K562 (cell line): ENCODE results near the gene SLC17A9. TPM values are rescaled to one million over a fixed set of nuclear protein-coding genes. Genes with fewer than 3 reads are reported as not detected.

ENCODE experiments used
- ATAC-seq: fragments of 200-7000 bp; cut with Tn5 transposase; 3 replicates; pipeline ENCODE4 v1.9.1; 2020; ENCODE audit warnings: moderate library complexity
- BruUV-seq: library from RNA; stranded (reverse); fragments of 400-500 nt; replicated peaks from 2 replicates; lab custom pipeline; 2021; lab: Mats Ljungman, UMichigan
- CTCF ChIA-PET: fragments of 300-600 bp; formaldehyde crosslinking; extraction: SDS; loops from one replicate; lab custom pipeline; 2021; ENCODE audit warnings: low intra/inter-chr PET ratio; lab: Yijun Ruan, JAX
- POLR2A ChIA-PET: fragments of 300-600, 350-650 bp; sonication (Branson Sonifier 250); formaldehyde crosslinking; extraction: SDS; loops from one replicate; lab custom pipeline; 2021; ENCODE audit warnings: antibody characterized with exemption, inconsistent platforms; lab: Yijun Ruan, JAX
- DNase-seq, 4 experiments: peaks; one replicate each; pipeline versions ENCODE4 v3.0.0 to v3.0.0-alpha.2; 2011 to 2018; ENCODE audit warnings: low spot score in 3 of 4, mixed read lengths in 3 of 4; ENCODE audit errors: extremely low read depth in 1 of 4
- FAIRE-seq: peaks from 2 replicates; lab custom pipeline; 2011; peaks lifted over from hg19 to GRCh38; lab: Jason Lieb, UNC
- H2AFZ ChIP-seq: 2 replicates; pipeline ENCODE4 v1.6.0; 2011; ENCODE audit warnings: low read depth, low read length, control low read depth, inconsistent platforms
- H3K27ac ChIP-seq: fragments of 200-600 bp; 3 replicates; pipeline ENCODE4 v1.8.0; 2011; ENCODE audit warnings: low read depth, mild to moderate bottlenecking, control low read depth, inconsistent platforms, low read length, moderate library complexity, mixed read lengths; ENCODE audit errors: extremely low read depth
- H3K27me3 ChIP-seq, 2 experiments: fragments of 300-600 bp in 1 of 2; 2 replicates in 1 of 2; 3 replicates in 1 of 2; pipeline versions ENCODE4 v1.6.0 to v1.8.0; 2011; ENCODE audit warnings: inconsistent platforms in 2 of 2, low read length in 2 of 2, mild to moderate bottlenecking in 1 of 2, mixed read lengths in 1 of 2, moderate library complexity in 1 of 2; ENCODE audit not compliant: control insufficient read depth in 2 of 2, insufficient read depth in 2 of 2
- H3K36me3 ChIP-seq: fragments of 300-600 bp; 3 replicates; pipeline ENCODE4 v1.8.0; 2011; ENCODE audit warnings: mild to moderate bottlenecking, low read length, inconsistent platforms; ENCODE audit not compliant: control insufficient read depth, insufficient read depth
- H3K4me1 ChIP-seq, 2 experiments: fragments of 200-600 bp in 1 of 2; replicated peaks in 1 of 2; 2 replicates in 1 of 2; 3 replicates in 1 of 2; pipeline versions ENCODE4 v1.5.1 to v1.8.0; 2011; ENCODE audit warnings: inconsistent platforms in 2 of 2, low read length in 2 of 2, mild to moderate bottlenecking in 1 of 2, mixed read lengths in 1 of 2, moderate library complexity in 1 of 2; ENCODE audit not compliant: control insufficient read depth in 2 of 2, insufficient read depth in 2 of 2
- H3K4me2 ChIP-seq: 2 replicates; pipeline ENCODE4 v1.6.1; 2011; ENCODE audit warnings: low read length, control low read depth, inconsistent platforms, mixed read lengths; ENCODE audit not compliant: insufficient read depth
- H3K4me3 ChIP-seq: fragments of 200-600 bp; sonication (generic), shearing (Covaris generic); 2 replicates; pipeline ENCODE4 v1.5.1; 2016; ENCODE audit warnings: control low read depth, inconsistent platforms
- H3K79me2 ChIP-seq: fragments of 200-600 bp; 3 replicates; pipeline ENCODE4 v1.8.0; 2011; ENCODE audit warnings: low read length, inconsistent platforms; ENCODE audit not compliant: control insufficient read depth, insufficient read depth
- H3K9ac ChIP-seq, 2 experiments: 2 replicates each; pipeline versions ENCODE4 v1.6.0 to v1.6.1; 2011; ENCODE audit warnings: low read depth in 2 of 2, low read length in 2 of 2, control low read depth in 1 of 2, inconsistent platforms in 1 of 2, mild to moderate bottlenecking in 1 of 2, mixed read lengths in 1 of 2; ENCODE audit not compliant: insufficient read depth in 1 of 2
- H3K9me1 ChIP-seq: one replicate; pipeline ENCODE4 v1.6.0; 2011; ENCODE audit warnings: inconsistent platforms, mild to moderate bottlenecking, low read length, moderate library complexity; ENCODE audit not compliant: control insufficient read depth, insufficient read depth
- H3K9me3 ChIP-seq: replicated peaks from 2 replicates; pipeline ENCODE4 v1.5.1; 2011; ENCODE audit warnings: low read depth, low read length, inconsistent platforms; ENCODE audit not compliant: control insufficient read depth, insufficient read depth
- H4K20me1 ChIP-seq: replicated peaks from 2 replicates; pipeline ENCODE4 v1.6.1; 2011; ENCODE audit warnings: low read length, inconsistent platforms, mixed read lengths; ENCODE audit not compliant: control insufficient read depth, insufficient read depth
- ESRRB ChIP-seq: fragments of 250-450 bp; sonication (Bioruptor Pico); IDR thresholded peaks from 2 replicates; pipeline ENCODE4 v1.5.0; 2020; ENCODE audit warnings: mild to moderate bottlenecking, moderate library complexity, borderline replicate concordance
- ETV1 ChIP-seq: fragments of 450-650 bp; conservative IDR thresholded peaks from 2 replicates; pipeline ENCODE4 v1.6.1; 2016; ENCODE audit warnings: missing genetic modification characterization, control low read depth, low read depth, missing compliant biosample characterization
- GATA2 ChIP-seq: sonication (generic); formaldehyde crosslinking; IDR thresholded peaks from 2 replicates; pipeline ENCODE4 v1.4.0; 2020; ENCODE audit warnings: mild to moderate bottlenecking, missing genetic modification reagents
- HIVEP1 ChIP-seq: fragments of 250-450 bp; sonication (Bioruptor Pico); IDR thresholded peaks from 2 replicates; pipeline ENCODE4 v1.4.0; 2020; ENCODE audit warnings: mild to moderate bottlenecking
- JUND ChIP-seq, 2 experiments: IDR thresholded peaks; 2 replicates in 1 of 2; 3 replicates in 1 of 2; pipeline ENCODE4 v1.6.1; 2011; ENCODE audit warnings: borderline replicate concordance in 2 of 2, low read depth in 2 of 2, low read length in 2 of 2, improper control_type of control experiment in 1 of 2, missing biosample characterization in 1 of 2, missing genetic modification characterization in 1 of 2, missing genetic modification reagents in 1 of 2
- MXI1 ChIP-seq: IDR thresholded peaks from 2 replicates; pipeline ENCODE4 v1.6.1; 2011; ENCODE audit warnings: low read depth, mild to moderate bottlenecking, improper control_type of control experiment, low read length
- PTTG1 ChIP-seq: fragments of 450-650 bp; IDR thresholded peaks from 2 replicates; pipeline ENCODE4 v1.6.1; 2016; ENCODE audit warnings: low read depth, mild to moderate bottlenecking, missing genetic modification characterization, missing compliant biosample characterization
- RAD21 ChIP-seq, 2 experiments: fragments of 250-450 bp in 1 of 2; fragments of 450-650 bp in 1 of 2; sonication (Bioruptor Pico) in 1 of 2; formaldehyde crosslinking in 1 of 2; IDR thresholded peaks in 1 of 2; conservative IDR thresholded peaks in 1 of 2; 2 replicates each; pipeline versions ENCODE4 v1.4.0 to v1.8.0; 2020 to 2022; ENCODE audit warnings: mild to moderate bottlenecking in 2 of 2, moderate library complexity in 1 of 2
- SRSF7 ChIP-seq: fragments of 200-400 bp; formaldehyde crosslinking; optimal IDR thresholded peaks from 2 replicates; pipeline ENCODE3; 2017; ENCODE audit warnings: mild to moderate bottlenecking, low read depth, low read length
- TCF7L2 ChIP-seq: fragments of 150-350 bp; IDR thresholded peaks from 2 replicates; pipeline ENCODE4 v1.6.1; 2016; ENCODE audit warnings: low read depth, mild to moderate bottlenecking, low read length, moderate library complexity
- THRAP3 ChIP-seq: fragments of 450-650 bp; IDR thresholded peaks from 2 replicates; pipeline ENCODE4 v1.6.1; 2016; ENCODE audit warnings: mild to moderate bottlenecking, inconsistent platforms, borderline replicate concordance
- ZNF140 ChIP-seq: fragments of 250-450 bp; sonication (Bioruptor Pico); IDR thresholded peaks from 2 replicates; pipeline ENCODE4 v1.8.0; 2021; ENCODE audit warnings: moderate library complexity, mild to moderate bottlenecking, inconsistent platforms
- ZNF212 ChIP-seq: fragments of 450-650 bp; formaldehyde crosslinking; IDR thresholded peaks from 2 replicates; pipeline ENCODE4 v1.4.0; 2020; ENCODE audit warnings: mild to moderate bottlenecking
- ZNF507 ChIP-seq: conservative IDR thresholded peaks from 2 replicates; pipeline ENCODE4 v1.6.1; 2017; ENCODE audit warnings: missing genetic modification characterization, missing compliant biosample characterization
- WGBS: fragments of 100-300 bp; shearing (Covaris generic); methylation state at CpG from one replicate; pipeline ENCODE4 v1.1.6; 2016; ENCODE audit warnings: low coverage, mixed read lengths; ENCODE audit not compliant: insufficient coverage; ENCODE audit errors: missing lambda C conversion rate; 5-methylcytosine and 5-hydroxymethylcytosine counted together
- in situ Hi-C: fragments of 300-500 bp; cut with MboI; formaldehyde crosslinking; loops from 4 replicates; pipeline ENCODE4 v1.15.0; 2018; ENCODE audit warnings: inconsistent platforms, mixed read lengths
- intact Hi-C: fragments of 100-400 bp; cut with micrococcal nuclease; formaldehyde crosslinking; loops from 2 replicates; pipeline ENCODE4 v1.14.2; 2022
- polyA plus RNA-seq, 8 experiments: library from polyadenylated mRNA; depleted of rRNA in 4 of 8; stranded (reverse) in 5 of 8; unstranded in 3 of 8; fragments of >200 nt; fragmentation: Nextera tagmentation in 2 of 8; fragmentation: Illumina TruSeq in 1 of 8; extraction: Ambion mirVana in 2 of 8; extraction: Trizol in 1 of 8; gene quantifications; 2 replicates each; pipeline versions ENCODE4 v1.2.1 to v1.2.3, GENCODE V29; 2011 to 2014; ENCODE audit warnings: inconsistent platforms in 1 of 8, missing spikeins in 1 of 8
- total RNA-seq, 7 experiments: library from RNA; depleted of rRNA in 6 of 7; stranded (reverse); fragments of >200 nt in 6 of 7; fragmentation: Illumina TruSeq in 2 of 7; extraction: Trizol in 2 of 7; gene quantifications; 2 replicates each; pipeline versions ENCODE4 v1.2.1 to v1.2.3, GENCODE V29; 2011 to 2021; ENCODE audit warnings: low replicate concordance in 1 of 7
- TF ChIP-seq, protein P1 (sequence below): fragments of 450-650 bp; formaldehyde crosslinking; IDR thresholded peaks from 2 replicates; pipeline ENCODE4 v1.4.0; 2020; ENCODE audit warnings: mild to moderate bottlenecking, mixed read lengths
- TF ChIP-seq, protein P2 (sequence below): fragments of 200-400 bp; formaldehyde crosslinking; IDR thresholded peaks from 2 replicates; pipeline ENCODE4 v1.6.1; 2017; ENCODE audit warnings: mild to moderate bottlenecking, low read depth, low read length, moderate library complexity
- TF ChIP-seq, protein P3 (sequence below): fragments of 250-450 bp; sonication (Bioruptor Pico); IDR thresholded peaks from 2 replicates; pipeline ENCODE4 v1.5.0; 2021

Gene SLC17A9
- total and polyA plus RNA-seq, 9 of the 15 experiments (the other 6 are each of a cell fraction or from before 2014, with no cell fraction given) = 0.04 to 0.31 TPM; not detected in 7

DNA sequence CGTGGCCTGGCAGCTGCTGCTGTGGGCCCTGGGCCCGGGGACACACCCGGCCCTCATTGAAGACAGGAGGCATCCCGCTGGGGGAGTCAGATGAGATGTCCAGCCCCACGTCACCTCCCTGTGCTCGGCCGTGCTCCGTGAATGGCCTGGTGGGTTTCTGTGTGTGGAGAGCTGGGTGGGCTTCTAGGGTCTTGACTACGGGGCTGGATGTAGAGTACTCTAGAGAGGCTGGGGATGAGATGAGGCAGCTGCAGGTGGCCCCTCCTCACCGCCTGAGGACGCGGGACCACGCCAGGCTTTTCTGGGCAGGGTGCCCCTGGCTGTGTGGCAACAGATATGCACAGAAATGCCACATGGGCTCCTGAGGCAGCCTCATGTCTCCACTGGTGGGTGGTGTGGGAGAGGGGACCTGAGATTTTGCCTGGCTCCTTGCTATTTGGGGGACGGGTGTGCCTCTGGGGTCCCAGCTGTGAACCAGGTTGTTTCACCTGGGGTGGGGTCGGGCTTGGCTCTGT is 62.7 kb downstream of the SLC17A9 start:
- ChIA-PET POLR2A (interaction anchor here (0.7 to 1.5 kb wide), 2 partner anchors 13 to 33 kb away, joined by 3 to 4 read pairs; no protein-coding TSS in a partner anchor), CTCF (no interaction called here)
- Histone ChIP-seq H3K9ac (no peak overlapping the region), H3K79me2 (no peaks in the 10 kb centered on the region), H2AFZ (no peak overlapping the region), H3K27me3 (peaks cover 64 to 67% of the 10 kb centered on the region in 2 experiments), H4K20me1 (no peaks in the 10 kb centered on the region; the same call in none of the 2 replicates), H3K27ac (no peak overlapping the region), H3K4me2 (no peak overlapping the region), H3K4me1 (peaks cover 3 to 18% of the 10 kb centered on the region in 2 experiments; a peak in 3 of 5 replicates), H3K9me3 (0 out of 2 replicates have a peak, but pooled peaks cover 3% of the 10 kb centered on the region), H3K36me3 (no peaks in the 10 kb centered on the region), H3K9me1 (no peaks in the 10 kb centered on the region), H3K4me3 (no peak overlapping the region)
- intact Hi-C loops (no loop called here), in situ Hi-C loops (loop anchor here (10.0 kb wide), 1 partner anchor 190 kb away; no protein-coding TSS in a partner anchor)
- 5% methylated on average over 12 of the region's 15 CpGs for WGBS
- no peak for ATAC-seq
- BruUV-seq = no TSS peak
- DNase-seq = no peak
- FAIRE-seq = no peak
- TF ChIP-seq ETV1 (tag) (no peak), ZNF212 (CRISPR knock-in tag) (no peak), TCF7L2 (no peak), JUND (IDR thresholded peaks at IDR 0.05; ENCODE audit: borderline replicate concordance, low read depth, low read length) (no peak), JUND (tag; IDR thresholded peaks at IDR 0.05; ENCODE audit: borderline replicate concordance, low read depth, low read length) (no peak), ZNF140 (CRISPR knock-in tag) (no peak), GATA2 (CRISPR knock-in tag) (no peak), ZNF507 (tag) (no peak), MXI1 (no peak), ESRRB (no peak), RAD21 (CRISPR knock-in tag; conservative IDR thresholded peaks at IDR 0.05 in 1 of 2, IDR thresholded peaks at IDR 0.05 in 1 of 2) (no peak), SRSF7 (no peak), HIVEP1 (no peak), PTTG1 (tag) (no peak), THRAP3 (no peak)
- TF ChIP-seq, protein P1, sequence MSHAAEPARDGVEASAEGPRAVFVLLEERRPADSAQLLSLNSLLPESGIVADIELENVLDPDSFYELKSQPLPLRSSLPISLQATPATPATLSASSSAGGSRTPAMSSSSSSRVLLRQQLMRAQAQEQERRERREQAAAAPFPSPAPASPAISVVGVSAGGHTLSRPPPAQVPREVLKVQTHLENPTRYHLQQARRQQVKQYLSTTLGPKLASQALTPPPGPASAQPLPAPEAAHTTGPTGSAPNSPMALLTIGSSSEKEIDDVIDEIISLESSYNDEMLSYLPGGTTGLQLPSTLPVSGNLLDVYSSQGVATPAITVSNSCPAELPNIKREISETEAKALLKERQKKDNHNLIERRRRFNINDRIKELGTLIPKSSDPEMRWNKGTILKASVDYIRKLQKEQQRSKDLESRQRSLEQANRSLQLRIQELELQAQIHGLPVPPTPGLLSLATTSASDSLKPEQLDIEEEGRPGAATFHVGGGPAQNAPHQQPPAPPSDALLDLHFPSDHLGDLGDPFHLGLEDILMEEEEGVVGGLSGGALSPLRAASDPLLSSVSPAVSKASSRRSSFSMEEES (CRISPR knock-in tag) = no peak
- TF ChIP-seq, protein P2, sequence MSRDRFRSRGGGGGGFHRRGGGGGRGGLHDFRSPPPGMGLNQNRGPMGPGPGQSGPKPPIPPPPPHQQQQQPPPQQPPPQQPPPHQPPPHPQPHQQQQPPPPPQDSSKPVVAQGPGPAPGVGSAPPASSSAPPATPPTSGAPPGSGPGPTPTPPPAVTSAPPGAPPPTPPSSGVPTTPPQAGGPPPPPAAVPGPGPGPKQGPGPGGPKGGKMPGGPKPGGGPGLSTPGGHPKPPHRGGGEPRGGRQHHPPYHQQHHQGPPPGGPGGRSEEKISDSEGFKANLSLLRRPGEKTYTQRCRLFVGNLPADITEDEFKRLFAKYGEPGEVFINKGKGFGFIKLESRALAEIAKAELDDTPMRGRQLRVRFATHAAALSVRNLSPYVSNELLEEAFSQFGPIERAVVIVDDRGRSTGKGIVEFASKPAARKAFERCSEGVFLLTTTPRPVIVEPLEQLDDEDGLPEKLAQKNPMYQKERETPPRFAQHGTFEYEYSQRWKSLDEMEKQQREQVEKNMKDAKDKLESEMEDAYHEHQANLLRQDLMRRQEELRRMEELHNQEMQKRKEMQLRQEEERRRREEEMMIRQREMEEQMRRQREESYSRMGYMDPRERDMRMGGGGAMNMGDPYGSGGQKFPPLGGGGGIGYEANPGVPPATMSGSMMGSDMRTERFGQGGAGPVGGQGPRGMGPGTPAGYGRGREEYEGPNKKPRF = no peak
- TF ChIP-seq, protein P3, sequence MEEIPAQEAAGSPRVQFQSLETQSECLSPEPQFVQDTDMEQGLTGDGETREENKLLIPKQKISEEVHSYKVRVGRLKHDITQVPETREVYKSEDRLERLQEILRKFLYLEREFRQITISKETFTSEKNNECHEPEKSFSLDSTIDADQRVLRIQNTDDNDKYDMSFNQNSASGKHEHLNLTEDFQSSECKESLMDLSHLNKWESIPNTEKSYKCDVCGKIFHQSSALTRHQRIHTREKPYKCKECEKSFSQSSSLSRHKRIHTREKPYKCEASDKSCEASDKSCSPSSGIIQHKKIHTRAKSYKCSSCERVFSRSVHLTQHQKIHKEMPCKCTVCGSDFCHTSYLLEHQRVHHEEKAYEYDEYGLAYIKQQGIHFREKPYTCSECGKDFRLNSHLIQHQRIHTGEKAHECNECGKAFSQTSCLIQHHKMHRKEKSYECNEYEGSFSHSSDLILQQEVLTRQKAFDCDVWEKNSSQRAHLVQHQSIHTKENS (CRISPR knock-in tag) = no peak
